Tibial artery (tissue), 4 donors: Measurements from ENCODE around the gene TTC19.

Source experiments
- DNase-seq, 2 donors: peaks; one replicate each; pipeline ENCODE4 v3.0.0-alpha.2; 2019
- H3K27ac ChIP-seq, 2 donors: fragments of 200-600 bp; sonication (generic) in 1 of 2; 1 replicate in 1 of 2; 2 replicates in 1 of 2; pipeline ENCODE4 v1.5.1; 2018 to 2019; ENCODE audit warnings: mild to moderate bottlenecking in 1 of 2
- H3K27me3 ChIP-seq, 2 donors: fragments of 200-600 bp; sonication (generic) in 1 of 2; one replicate each; pipeline versions ENCODE4 v1.5.1 to v1.6.0; 2016 to 2019
- H3K36me3 ChIP-seq, 3 donors: fragments of 200-600 bp; sonication (generic) in 2 of 3; one replicate each; pipeline ENCODE4 v1.5.1; 2016 to 2019; ENCODE audit warnings: mild to moderate bottlenecking in 2 of 3
- H3K4me1 ChIP-seq, 4 donors: fragments of 200-600 bp; sonication (generic) in 2 of 4; 1 replicate in 3 of 4; 2 replicates in 1 of 4; pipeline ENCODE4 v1.5.1; 2016 to 2019
- H3K4me3 ChIP-seq, 2 donors: fragments of 200-600 bp; sonication (generic) in 1 of 2; 1 replicate in 1 of 2; 2 replicates in 1 of 2; pipeline ENCODE4 v1.5.1; 2018 to 2019; ENCODE audit warnings: mild to moderate bottlenecking in 2 of 2
- H3K9me3 ChIP-seq, 3 donors: fragments of 200-600 bp; sonication (generic) in 1 of 3; one replicate each; pipeline ENCODE4 v1.5.1; 2016 to 2019
- CTCF ChIP-seq, 2 experiments: fragments of 200-600 bp in 1 of 2; fragments of 450-650 bp in 1 of 2; IDR thresholded peaks; one replicate each; pipeline ENCODE4 v1.5.1; 2017 to 2019; ENCODE audit warnings: antibody characterized with exemption in 2 of 2, mild to moderate bottlenecking in 1 of 2, moderate library complexity in 1 of 2
- intact Hi-C: fragments of 100-400 bp; cut with DNase I; formaldehyde crosslinking; loops from one replicate; pipeline ENCODE4 v1.15.0; 2023; ENCODE audit warnings: low total_unique reads

TTC19 gene

GRCh38 chr17:15999141-15999973, at the start of gene TTC19, which contains the start of gene ZSWIM7:
TSS of gene TTC19 (plus strand) at chr17:15999824. CDS start at chr17:15999849, 25 bp downstream.
TSS of gene ZSWIM7 (minus strand) at chr17:15999704. CDS start at chr17:15999594, 110 bp downstream.
- Histone ChIP-seq H3K9me3 (no peaks in the 10 kb centered on the region), H3K4me1 (peaks cover 0 to 23% (median 15%) of the 10 kb centered on the region in 4 donors), H3K27me3 (no peaks in the 10 kb centered on the region), H3K4me3 (peak within 1 kb of the TSS; percentile 77 to 88), H3K36me3 (peaks cover 29 to 37% (median 32%) of the 10 kb centered on the region in 3 donors), H3K27ac (peak within 1 kb of the TSS; percentile 91 to 93)
- peak; percentile 94 to 97 for DNase-seq
- TF ChIP-seq CTCF (IDR thresholded peaks at IDR 0.05), result no peak
- intact Hi-C loops, result loop anchor here (5.0 kb wide), 1 partner anchor 737 kb away; no protein-coding TSS in a partner anchor

GRCh38 chr17:15951368-15952047, 48.1 kb upstream of the TTC19 start:
- H3K27me3 ChIP-seq, result peaks cover 0 to 22% of the 10 kb centered on the region in 2 donors
- intact Hi-C loops, result no loop called here
- no peak overlapping the region for H3K27ac ChIP-seq
- DNase-seq, result no peak
- H3K4me1 ChIP-seq, result peaks cover 0 to 4% (median under 1%) of the 10 kb centered on the region in 4 donors
- no peaks in the 10 kb centered on the region for H3K9me3 ChIP-seq
- H3K4me3 ChIP-seq, result no peak overlapping the region
- H3K36me3 ChIP-seq, result no peaks in the 10 kb centered on the region
- TF ChIP-seq CTCF (IDR thresholded peaks at IDR 0.05), result no peak

GRCh38 chr17:15952048-15952532, 47.5 kb upstream of the TTC19 start:
- no peak for DNase-seq
- H3K4me3 ChIP-seq, result no peak overlapping the region
- no peak overlapping the region for H3K27ac ChIP-seq
- intact Hi-C loops, result no loop called here
- no peak for TF ChIP-seq CTCF (IDR thresholded peaks at IDR 0.05)
- H3K36me3 ChIP-seq, result no peaks in the 10 kb centered on the region
- H3K9me3 ChIP-seq, result no peaks in the 10 kb centered on the region
- H3K4me1 ChIP-seq, result peaks cover 0 to 4% (median 0%) of the 10 kb centered on the region in 4 donors
- peaks cover 0 to 18% of the 10 kb centered on the region in 2 donors for H3K27me3 ChIP-seq

GRCh38 chr17:15952916-15953790, 46.5 kb upstream of the TTC19 start:
- no peaks in the 10 kb centered on the region for H3K36me3 ChIP-seq
- DNase-seq, result no peak
- H3K27ac ChIP-seq, result no peak overlapping the region
- H3K27me3 ChIP-seq, result peaks cover 0 to 8% of the 10 kb centered on the region in 2 donors
- H3K9me3 ChIP-seq, result no peaks in the 10 kb centered on the region
- no peak for TF ChIP-seq CTCF (IDR thresholded peaks at IDR 0.05)
- intact Hi-C loops, result no loop called here
- H3K4me1 ChIP-seq, result no peaks in the 10 kb centered on the region
- H3K4me3 ChIP-seq, result no peak overlapping the region

- intact Hi-C loops, result no loop called here
- Histone ChIP-seq H3K4me1 (peaks cover 0 to 3% (median 0%) of the 10 kb centered on the region in 4 donors), H3K9me3 (no peaks in the 10 kb centered on the region), H3K27me3 (peaks cover 0 to 2% of the 10 kb centered on the region in 2 donors), H3K4me3 (no peak overlapping the region), H3K27ac (no peak overlapping the region), H3K36me3 (no peaks in the 10 kb centered on the region)
- no peak for TF ChIP-seq CTCF (IDR thresholded peaks at IDR 0.05)
- DNase-seq, result no peak
Observed at GRCh38 chr17:15954222-15954621, 45.4 kb upstream of the TTC19 start.
